ENCODE results near the gene CAMKMT.

CAMKMT gene

GRCh38 chr2:44746856-44747615 lies 385.3 kb downstream of the CAMKMT start:
- TF ChIP-seq, protein P1, sequence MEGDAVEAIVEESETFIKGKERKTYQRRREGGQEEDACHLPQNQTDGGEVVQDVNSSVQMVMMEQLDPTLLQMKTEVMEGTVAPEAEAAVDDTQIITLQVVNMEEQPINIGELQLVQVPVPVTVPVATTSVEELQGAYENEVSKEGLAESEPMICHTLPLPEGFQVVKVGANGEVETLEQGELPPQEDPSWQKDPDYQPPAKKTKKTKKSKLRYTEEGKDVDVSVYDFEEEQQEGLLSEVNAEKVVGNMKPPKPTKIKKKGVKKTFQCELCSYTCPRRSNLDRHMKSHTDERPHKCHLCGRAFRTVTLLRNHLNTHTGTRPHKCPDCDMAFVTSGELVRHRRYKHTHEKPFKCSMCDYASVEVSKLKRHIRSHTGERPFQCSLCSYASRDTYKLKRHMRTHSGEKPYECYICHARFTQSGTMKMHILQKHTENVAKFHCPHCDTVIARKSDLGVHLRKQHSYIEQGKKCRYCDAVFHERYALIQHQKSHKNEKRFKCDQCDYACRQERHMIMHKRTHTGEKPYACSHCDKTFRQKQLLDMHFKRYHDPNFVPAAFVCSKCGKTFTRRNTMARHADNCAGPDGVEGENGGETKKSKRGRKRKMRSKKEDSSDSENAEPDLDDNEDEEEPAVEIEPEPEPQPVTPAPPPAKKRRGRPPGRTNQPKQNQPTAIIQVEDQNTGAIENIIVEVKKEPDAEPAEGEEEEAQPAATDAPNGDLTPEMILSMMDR (conservative IDR thresholded peaks at IDR 0.05): no peak
- TF ChIP-seq ZFX (IDR thresholded peaks at IDR 0.05): no peak
- H3K27ac ChIP-seq: no peak overlapping the region

- H3K27ac ChIP-seq: no peak overlapping the region
- TF ChIP-seq, protein P1 (conservative IDR thresholded peaks at IDR 0.05): no peak
- TF ChIP-seq ZFX (IDR thresholded peaks at IDR 0.05): no peak
Measured at GRCh38 chr2:44747794-44748193, 386.0 kb downstream of the CAMKMT start.

DNA sequence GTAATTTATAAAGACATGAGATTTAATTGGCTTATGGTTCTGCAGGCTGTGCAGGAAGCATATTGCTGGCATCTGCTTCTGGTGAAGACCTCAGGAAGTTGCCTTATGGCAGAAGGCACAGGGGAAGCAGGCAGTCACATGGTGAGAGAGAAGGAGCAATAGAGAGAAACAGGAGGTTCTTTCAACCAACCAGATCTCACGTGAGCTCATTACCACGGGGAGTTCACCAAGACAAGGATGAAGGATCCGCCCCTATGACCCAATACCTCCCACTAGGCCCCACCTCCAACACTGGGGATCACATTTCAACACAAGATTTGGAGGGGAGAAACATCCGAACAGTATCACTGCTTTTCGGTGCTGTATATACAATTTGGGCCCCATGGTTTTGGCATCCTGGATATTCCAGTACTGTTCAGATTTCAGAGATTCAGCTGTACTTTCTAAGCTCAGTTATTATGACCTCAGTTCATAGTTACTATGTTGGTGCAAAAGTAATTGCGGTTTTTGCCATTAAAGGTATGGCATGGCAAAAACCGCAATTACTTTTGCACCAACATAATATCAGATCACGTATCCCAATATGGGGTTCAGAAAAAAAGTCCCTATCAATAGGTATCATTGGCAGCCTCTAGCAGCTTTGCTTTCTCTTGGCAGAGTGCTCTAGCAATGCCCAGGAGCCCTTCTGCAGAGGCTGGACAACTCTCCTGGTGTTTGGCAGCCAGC lies 390.2 kb downstream of the CAMKMT start:
- no peak overlapping the region for H3K27ac ChIP-seq
- TF ChIP-seq, protein P1 (conservative IDR thresholded peaks at IDR 0.05): no peak
- no peak for TF ChIP-seq ZFX (IDR thresholded peaks at IDR 0.05)

- H3K27ac ChIP-seq: no peak overlapping the region
- TF ChIP-seq, protein P1 (conservative IDR thresholded peaks at IDR 0.05): no peak
- no peak for TF ChIP-seq ZFX (IDR thresholded peaks at IDR 0.05)
Measured at GRCh38 chr2:44752761-44753160, 391.0 kb downstream of the CAMKMT start.

GRCh38 chr2:44753552-44754285 lies 392.0 kb downstream of the CAMKMT start:
- no peak overlapping the region for H3K27ac ChIP-seq
- TF ChIP-seq, protein P1 (conservative IDR thresholded peaks at IDR 0.05): no peak
- TF ChIP-seq ZFX (IDR thresholded peaks at IDR 0.05): no peak

DNA sequence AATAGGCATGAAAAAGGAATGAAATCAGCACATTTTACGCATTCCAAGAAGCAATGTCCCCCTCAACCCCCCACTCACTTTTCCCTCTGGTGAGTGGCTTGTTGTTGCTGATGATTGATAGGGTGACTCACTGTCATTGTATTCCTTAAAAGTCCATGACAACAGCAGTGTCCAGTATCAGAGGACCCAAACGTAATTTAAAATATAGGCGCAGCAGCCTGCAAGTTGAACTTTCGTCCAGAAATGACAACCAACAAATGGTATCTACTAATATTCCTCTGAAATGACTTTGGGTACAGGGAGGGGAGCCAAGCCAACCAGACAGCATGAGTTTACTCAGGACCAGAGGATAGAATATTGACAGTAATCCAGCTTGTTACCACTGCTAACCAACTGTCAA lies 396.8 kb downstream of the CAMKMT start:
- no peak overlapping the region for H3K27ac ChIP-seq
- TF ChIP-seq, protein P1 (conservative IDR thresholded peaks at IDR 0.05): no peak
- no peak for TF ChIP-seq ZFX (IDR thresholded peaks at IDR 0.05)

- no peak overlapping the region for H3K27ac ChIP-seq
- TF ChIP-seq, protein P1 (conservative IDR thresholded peaks at IDR 0.05): no peak
- TF ChIP-seq ZFX (IDR thresholded peaks at IDR 0.05): no peak
Measured at GRCh38 chr2:44759823-44760222, 398.1 kb downstream of the CAMKMT start.
